HL-60/S4 treated with retinoic acid at 250 ng/mL for 4 days and 3 days (cell line): ENCODE measurements around the gene ATXN1.

Experiments used
- in situ Hi-C: fragments of 300-500 bp; cut with MboI; formaldehyde crosslinking; loops from 2 replicates; pipeline ENCODE4 v1.7.0; 2022; ENCODE audit warnings: low sequenced_read_pairs

Gene ATXN1

GRCh38 chr6:16684195-16684689 is 77.0 kb downstream of the ATXN1 start:
- in situ Hi-C loops: no loop called here

GRCh38 chr6:16683641-16684194 is 77.5 kb downstream of the ATXN1 start:
- in situ Hi-C loops: no loop called here

GRCh38 chr6:16681260-16681873 is 79.9 kb downstream of the ATXN1 start:
- in situ Hi-C loops: no loop called here

- in situ Hi-C loops: no loop called here
These were observed 82.2 kb downstream of the ATXN1 start for GRCh38 chr6:16679050-16679449.

GRCh38 chr6:16677458-16677857 is 83.8 kb downstream of the ATXN1 start:
- in situ Hi-C loops: no loop called here

- in situ Hi-C loops: no loop called here
These were observed 84.3 kb downstream of the ATXN1 start for GRCh38 chr6:16676978-16677377.

- in situ Hi-C loops: no loop called here
These were observed 84.9 kb downstream of the ATXN1 start for GRCh38 chr6:16676376-16676775.

GRCh38 chr6:16674801-16675392 is 86.4 kb downstream of the ATXN1 start:
- in situ Hi-C loops: no loop called here

- in situ Hi-C loops: no loop called here
These were observed 88.1 kb downstream of the ATXN1 start for GRCh38 chr6:16673011-16673797.

GRCh38 chr6:16671302-16672289 is 89.7 kb downstream of the ATXN1 start:
- in situ Hi-C loops: no loop called here

GRCh38 chr6:16670617-16671051 is 90.6 kb downstream of the ATXN1 start:
- in situ Hi-C loops: no loop called here

GRCh38 chr6:16670183-16670582 is 91.1 kb downstream of the ATXN1 start:
- in situ Hi-C loops: no loop called here

- in situ Hi-C loops: no loop called here
These were observed 92.0 kb downstream of the ATXN1 start for GRCh38 chr6:16669227-16669626.

GRCh38 chr6:16667509-16667908 is 93.8 kb downstream of the ATXN1 start:
- in situ Hi-C loops: no loop called here

GRCh38 chr6:16665992-16666391 is 95.3 kb downstream of the ATXN1 start:
- in situ Hi-C loops: no loop called here

- in situ Hi-C loops: no loop called here
These were observed 96.1 kb downstream of the ATXN1 start for GRCh38 chr6:16665182-16665581.

GRCh38 chr6:16663901-16664300 is 97.4 kb downstream of the ATXN1 start:
- in situ Hi-C loops: no loop called here

- in situ Hi-C loops: no loop called here
These were observed 101.1 kb downstream of the ATXN1 start for GRCh38 chr6:16660157-16660497.

GRCh38 chr6:16659466-16660156 is 101.6 kb downstream of the ATXN1 start:
- in situ Hi-C loops: no loop called here
